ENCODE results near the gene LIFR. TPM values are rescaled to one million over a fixed set of nuclear protein-coding genes. Genes with fewer than 3 reads are reported as not detected.

Gene LIFR
- total RNA-seq, 1 experiment from 2014 or later: 91.3 TPM

DNA sequence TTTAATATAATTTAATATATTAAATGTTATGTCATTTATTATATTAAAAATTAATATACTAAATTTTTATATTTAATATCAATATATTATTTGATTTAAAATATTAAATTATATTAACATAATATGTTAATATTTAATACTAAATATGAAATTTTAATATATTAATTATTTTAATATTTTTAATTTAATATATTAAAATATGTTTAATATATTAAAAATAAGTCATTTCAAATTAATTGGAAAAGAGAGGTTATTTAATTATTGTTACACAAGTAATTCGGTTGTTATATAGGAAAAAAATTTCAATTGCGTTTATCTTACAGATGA, 114.2 kb downstream of the LIFR start:
- in situ Hi-C loops (cut with HindIII; ENCODE audit: low pct_unique_long_range_greater_than_20kb, low sequenced_read_pairs) (no loop called here), intact Hi-C loops (cut with micrococcal nuclease; ENCODE audit: unreplicated experiment) (loop anchor here (5.0 kb wide), 1 partner anchor 480 kb away; no protein-coding TSS in a partner anchor)
- Histone ChIP-seq H3K27ac (ENCODE audit: low read length) (no peak overlapping the region; the same call in 1 of the 2 replicates), H3K4me3 (ENCODE audit: low read depth in 2 of 2, low read length in 2 of 2) (no peak overlapping the region), H3K4me1 (ENCODE audit: control insufficient read depth, insufficient read depth, low read length) (0 out of 2 replicates have a peak, but pooled peaks cover 10% of the 10 kb centered on the region), H3K9me3 (ENCODE audit: control insufficient read depth, insufficient read depth, low read depth, low read length) (no peaks in the 10 kb centered on the region), H3K36me3 (ENCODE audit: control insufficient read depth, insufficient read depth, low read length) (no peaks in the 10 kb centered on the region), H3K27me3 (ENCODE audit: control insufficient read depth, insufficient read depth, low read length) (no peaks in the 10 kb centered on the region)
- TF ChIP-seq REST (IDR thresholded peaks at IDR 0.05; ENCODE audit: insufficient read depth in 1 of 2, low read depth in 2 of 2, low read length in 1 of 2) (no peak), SIN3A (IDR thresholded peaks at IDR 0.05; ENCODE audit: borderline replicate concordance, insufficient read depth, low read depth, low read length) (no peak), POLR2AphosphoS5 (IDR thresholded peaks at IDR 0.05; ENCODE audit: low read depth, low read length) (no peak), TCF7L2 (IDR thresholded peaks at IDR 0.05; ENCODE audit: low read depth, low read length) (no peak)
- TF ChIP-seq, protein P1, sequence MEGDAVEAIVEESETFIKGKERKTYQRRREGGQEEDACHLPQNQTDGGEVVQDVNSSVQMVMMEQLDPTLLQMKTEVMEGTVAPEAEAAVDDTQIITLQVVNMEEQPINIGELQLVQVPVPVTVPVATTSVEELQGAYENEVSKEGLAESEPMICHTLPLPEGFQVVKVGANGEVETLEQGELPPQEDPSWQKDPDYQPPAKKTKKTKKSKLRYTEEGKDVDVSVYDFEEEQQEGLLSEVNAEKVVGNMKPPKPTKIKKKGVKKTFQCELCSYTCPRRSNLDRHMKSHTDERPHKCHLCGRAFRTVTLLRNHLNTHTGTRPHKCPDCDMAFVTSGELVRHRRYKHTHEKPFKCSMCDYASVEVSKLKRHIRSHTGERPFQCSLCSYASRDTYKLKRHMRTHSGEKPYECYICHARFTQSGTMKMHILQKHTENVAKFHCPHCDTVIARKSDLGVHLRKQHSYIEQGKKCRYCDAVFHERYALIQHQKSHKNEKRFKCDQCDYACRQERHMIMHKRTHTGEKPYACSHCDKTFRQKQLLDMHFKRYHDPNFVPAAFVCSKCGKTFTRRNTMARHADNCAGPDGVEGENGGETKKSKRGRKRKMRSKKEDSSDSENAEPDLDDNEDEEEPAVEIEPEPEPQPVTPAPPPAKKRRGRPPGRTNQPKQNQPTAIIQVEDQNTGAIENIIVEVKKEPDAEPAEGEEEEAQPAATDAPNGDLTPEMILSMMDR (IDR thresholded peaks at IDR 0.05): no peak
- ATAC-seq: no peak
- POLR2A ChIA-PET: interaction anchor here (0.6 to 1.8 kb wide), 3 partner anchors 21 to 368 kb away, joined by 3 to 5 read pairs (median 4); no protein-coding TSS in a partner anchor
- no TSS peak for BruUV-seq (replicated peaks)
- no peak for DNase-seq (ENCODE audit: low read depth, low spot score)
- CTCF ChIA-PET: interaction anchor here (0.6 to 4.0 kb wide), 35 partner anchors 8 to 482 kb away, joined by 3 to 67 read pairs (median 5); no protein-coding TSS in a partner anchor

GRCh38 chr5:38441453-38442246, 114.8 kb downstream of the LIFR start:
- Histone ChIP-seq H3K27ac (ENCODE audit: low read length) (no peak overlapping the region; the same call in 1 of the 2 replicates), H3K27me3 (ENCODE audit: control insufficient read depth, insufficient read depth, low read length) (no peaks in the 10 kb centered on the region), H3K4me3 (ENCODE audit: low read depth in 2 of 2, low read length in 2 of 2) (no peak overlapping the region), H3K4me1 (ENCODE audit: control insufficient read depth, insufficient read depth, low read length) (0 out of 2 replicates have a peak, but pooled peaks cover 5% of the 10 kb centered on the region), H3K9me3 (ENCODE audit: control insufficient read depth, insufficient read depth, low read depth, low read length) (no peaks in the 10 kb centered on the region), H3K36me3 (ENCODE audit: control insufficient read depth, insufficient read depth, low read length) (no peaks in the 10 kb centered on the region)
- ChIA-PET POLR2A (interaction anchor here (0.6 to 1.8 kb wide), 3 partner anchors 22 to 369 kb away, joined by 4 to 5 read pairs (median 4); no protein-coding TSS in a partner anchor), CTCF (interaction anchor here (0.5 to 4.0 kb wide), 42 partner anchors 8 to 1726 kb away, joined by 3 to 67 read pairs (median 4); no protein-coding TSS in a partner anchor)
- intact Hi-C loops (cut with micrococcal nuclease; ENCODE audit: unreplicated experiment): loop anchor here (2.0 to 5.0 kb wide), 3 partner anchors 109 to 481 kb away; no protein-coding TSS in a partner anchor
- ATAC-seq: peak; percentile 94
- DNase-seq (ENCODE audit: low read depth, low spot score): peak; percentile 89
- in situ Hi-C loops (cut with HindIII; ENCODE audit: low pct_unique_long_range_greater_than_20kb, low sequenced_read_pairs): no loop called here
- BruUV-seq (replicated peaks): no TSS peak
- TF ChIP-seq, protein P1 (IDR thresholded peaks at IDR 0.05): peak; percentile 96
- no peak for TF ChIP-seq SIN3A (IDR thresholded peaks at IDR 0.05; ENCODE audit: borderline replicate concordance, insufficient read depth, low read depth, low read length)
